NCI-H2107 treated with DMSO at 0.1 percent for 48 hours (cell line): ENCODE results near the gene NDUFB7.
"Not testable (repeated sequence)": the region's sequence is repeated elsewhere in the genome, so short reads cannot be mapped to it uniquely, and the experiment has no call there.

Experiments used
- DNase-seq: peaks from one replicate; lab custom pipeline; 2025; ENCODE audit not compliant: unreplicated experiment; lab: John Stamatoyannopoulos, UW

NDUFB7 gene

GRCh38 chr19:14575428-14575980 is 3.6 kb upstream of the NDUFB7 start:
- no peak for DNase-seq

DNA sequence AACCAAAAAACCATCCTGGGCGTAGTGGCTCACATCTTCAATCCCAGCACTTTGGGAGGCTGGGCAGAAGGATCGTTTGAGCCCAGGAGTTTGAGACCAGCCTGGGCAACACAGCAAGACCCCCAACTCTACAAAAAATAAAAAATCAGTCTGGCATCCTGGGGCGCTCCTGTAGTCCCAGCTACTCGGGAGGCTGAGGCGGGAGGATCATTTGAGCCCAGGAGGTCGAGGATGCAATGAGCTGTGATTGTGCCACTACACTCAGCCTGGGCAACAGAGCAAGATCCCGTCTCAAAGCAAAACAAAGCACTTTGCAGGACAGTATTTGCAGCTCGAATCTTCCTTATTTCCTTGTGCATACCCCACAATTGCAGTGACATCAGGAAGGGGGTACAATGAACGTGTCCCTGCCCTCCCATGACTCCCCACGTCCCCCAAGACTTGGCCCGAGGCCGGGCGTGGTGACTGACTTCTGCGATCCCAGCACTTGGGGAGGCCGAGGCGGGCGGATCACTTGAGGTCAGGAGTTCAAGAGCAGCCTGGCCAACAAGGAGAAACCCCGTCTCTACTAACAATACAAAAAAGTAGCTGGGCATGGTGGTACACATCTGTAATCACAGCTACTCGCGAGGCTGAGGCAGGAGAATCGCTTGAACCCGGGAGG is 870 bp downstream of the NDUFB7 start:
- no peak for DNase-seq

DNA sequence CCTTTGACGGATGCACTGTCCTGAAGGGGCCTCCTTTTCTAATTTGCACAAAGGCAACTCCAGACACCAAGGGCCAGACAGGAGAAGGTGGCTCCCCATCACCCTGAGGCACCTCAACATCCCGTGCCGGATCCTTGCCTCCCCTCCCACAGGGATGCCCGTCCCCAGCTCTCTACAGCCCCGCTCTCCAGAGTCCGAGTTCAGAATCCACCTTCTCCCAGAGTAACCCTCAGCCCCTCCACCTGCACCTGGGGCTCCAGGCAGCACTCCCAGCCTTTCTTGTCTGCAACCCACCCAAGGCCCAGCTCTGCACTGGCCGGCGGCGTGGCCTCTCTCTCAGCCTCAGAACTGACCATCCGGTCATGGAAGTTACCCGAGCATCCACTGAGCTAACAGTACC is 4.8 kb downstream of the NDUFB7 start:
- DNase-seq = no peak

DNA sequence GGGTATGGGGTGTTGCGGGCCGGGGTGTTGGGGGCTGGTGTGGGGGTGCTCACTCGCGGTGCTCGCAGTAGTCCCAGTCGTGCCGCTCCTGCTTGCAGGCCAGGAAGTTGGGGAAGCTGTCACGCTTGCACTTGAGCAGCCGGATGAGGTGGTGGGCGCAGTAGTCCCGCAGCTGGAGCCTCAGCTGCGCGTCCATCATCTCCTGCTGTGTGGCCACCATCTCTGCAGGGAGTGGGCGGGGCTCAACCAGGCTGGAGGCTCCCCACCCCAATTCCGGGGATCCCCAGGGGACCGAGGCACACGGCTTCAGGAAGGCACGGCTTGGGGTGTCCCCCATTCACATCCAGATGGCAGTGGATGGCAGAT is 5.2 kb downstream of the NDUFB7 start:
- DNase-seq = no peak

DNA sequence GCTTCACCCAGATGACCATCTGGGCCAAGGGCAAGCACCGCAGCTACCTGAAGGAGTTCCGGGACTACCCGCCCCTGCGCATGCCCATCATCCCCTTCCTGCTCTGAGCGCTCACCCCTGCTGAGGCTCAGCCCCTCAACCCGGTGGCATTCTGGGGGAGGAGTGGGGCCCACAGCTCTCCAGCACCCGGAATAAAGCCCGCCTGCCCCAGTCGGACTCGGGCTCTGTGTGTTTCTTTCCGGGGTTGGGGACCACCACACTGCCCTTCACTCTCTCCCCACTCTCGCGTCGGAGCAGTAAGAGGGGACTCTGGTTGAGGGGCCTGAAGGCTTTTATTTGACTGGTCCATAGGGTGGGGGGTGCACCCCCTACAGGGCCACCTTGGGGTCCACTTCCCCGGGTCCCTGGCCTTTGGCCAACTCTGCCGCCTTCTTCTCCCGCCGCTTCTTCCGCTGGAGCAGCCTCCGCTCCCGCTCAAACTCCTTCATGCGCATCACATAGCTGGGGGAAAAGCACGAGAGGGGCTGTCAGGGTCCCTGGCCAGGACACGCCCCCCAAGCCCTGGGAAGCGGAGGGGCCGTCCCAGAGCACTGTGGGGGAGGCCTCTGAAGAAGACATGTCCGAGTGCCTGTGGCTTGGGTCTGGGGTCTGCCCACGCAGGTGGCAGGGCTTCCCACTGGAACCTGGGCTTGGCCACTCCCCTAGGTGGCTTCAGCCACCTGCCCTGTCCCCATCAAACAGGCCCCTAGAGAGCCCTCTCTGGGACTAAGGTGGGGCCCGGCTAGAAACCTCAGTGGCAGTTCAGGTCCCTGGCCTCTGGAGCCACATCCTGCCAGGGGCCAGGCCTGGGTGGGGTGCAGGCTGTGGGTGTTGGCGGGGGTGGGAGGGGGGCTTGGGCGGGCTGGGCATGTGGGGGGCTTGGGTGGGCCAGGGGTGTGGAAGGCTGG is 5.8 kb downstream of the NDUFB7 start:
- no peak for DNase-seq

DNA sequence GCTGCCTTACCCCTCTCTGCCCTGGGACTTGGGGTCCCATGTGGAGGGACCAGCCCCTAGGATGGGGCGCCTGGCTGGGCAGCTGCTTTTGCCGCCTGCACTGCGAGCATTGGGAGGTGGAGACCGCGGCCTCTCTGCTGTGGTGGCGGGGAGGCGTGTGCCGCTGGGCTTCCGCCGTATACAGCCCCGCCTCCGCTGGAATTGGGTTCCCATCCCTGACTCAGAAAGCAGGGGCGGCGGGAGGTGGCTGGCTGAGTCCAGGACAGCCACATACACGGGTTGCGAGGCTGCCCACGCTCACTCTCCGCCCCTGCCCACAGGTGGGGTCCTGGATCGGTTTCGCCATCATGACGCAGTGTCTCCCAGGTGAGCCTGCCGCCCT is 6.6 kb downstream of the NDUFB7 start:
- DNase-seq = no peak

GRCh38 chr19:14564652-14565297 is 7.1 kb downstream of the NDUFB7 start:
- DNase-seq = not testable (repeated sequence)

DNA sequence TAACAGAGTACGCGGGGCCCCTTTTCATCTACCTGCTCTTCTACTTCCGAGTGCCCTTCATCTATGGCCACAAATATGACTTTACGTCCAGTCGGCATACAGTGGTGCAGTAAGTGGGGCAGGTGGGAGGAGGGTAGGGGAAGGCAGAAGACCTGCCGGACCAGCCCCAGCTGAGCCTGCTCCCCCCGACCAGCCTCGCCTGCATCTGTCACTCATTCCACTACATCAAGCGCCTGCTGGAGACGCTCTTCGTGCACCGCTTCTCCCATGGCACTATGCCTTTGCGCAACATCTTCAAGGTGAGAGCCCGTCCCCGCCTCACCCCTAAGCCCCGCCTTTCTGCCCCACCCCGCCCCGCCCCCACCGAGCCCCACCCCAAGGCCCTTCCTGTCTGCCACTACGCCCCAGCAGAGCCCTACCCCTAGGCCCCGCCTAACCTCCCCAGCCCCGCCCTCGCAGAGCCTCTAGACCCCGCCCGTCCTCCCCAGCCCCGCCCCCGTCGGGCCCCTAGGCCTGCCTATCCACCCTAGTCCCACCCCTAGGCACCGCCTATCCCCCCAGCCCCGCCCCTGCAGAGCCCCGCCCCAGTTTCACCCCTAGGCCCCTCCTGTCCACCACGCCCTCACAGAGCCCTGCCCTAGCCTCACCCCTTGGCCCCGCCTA is 7.7 kb downstream of the NDUFB7 start:
- no peak for DNase-seq

GRCh38 chr19:14563590-14563926 is 8.3 kb downstream of the NDUFB7 start:
- DNase-seq = no peak

DNA sequence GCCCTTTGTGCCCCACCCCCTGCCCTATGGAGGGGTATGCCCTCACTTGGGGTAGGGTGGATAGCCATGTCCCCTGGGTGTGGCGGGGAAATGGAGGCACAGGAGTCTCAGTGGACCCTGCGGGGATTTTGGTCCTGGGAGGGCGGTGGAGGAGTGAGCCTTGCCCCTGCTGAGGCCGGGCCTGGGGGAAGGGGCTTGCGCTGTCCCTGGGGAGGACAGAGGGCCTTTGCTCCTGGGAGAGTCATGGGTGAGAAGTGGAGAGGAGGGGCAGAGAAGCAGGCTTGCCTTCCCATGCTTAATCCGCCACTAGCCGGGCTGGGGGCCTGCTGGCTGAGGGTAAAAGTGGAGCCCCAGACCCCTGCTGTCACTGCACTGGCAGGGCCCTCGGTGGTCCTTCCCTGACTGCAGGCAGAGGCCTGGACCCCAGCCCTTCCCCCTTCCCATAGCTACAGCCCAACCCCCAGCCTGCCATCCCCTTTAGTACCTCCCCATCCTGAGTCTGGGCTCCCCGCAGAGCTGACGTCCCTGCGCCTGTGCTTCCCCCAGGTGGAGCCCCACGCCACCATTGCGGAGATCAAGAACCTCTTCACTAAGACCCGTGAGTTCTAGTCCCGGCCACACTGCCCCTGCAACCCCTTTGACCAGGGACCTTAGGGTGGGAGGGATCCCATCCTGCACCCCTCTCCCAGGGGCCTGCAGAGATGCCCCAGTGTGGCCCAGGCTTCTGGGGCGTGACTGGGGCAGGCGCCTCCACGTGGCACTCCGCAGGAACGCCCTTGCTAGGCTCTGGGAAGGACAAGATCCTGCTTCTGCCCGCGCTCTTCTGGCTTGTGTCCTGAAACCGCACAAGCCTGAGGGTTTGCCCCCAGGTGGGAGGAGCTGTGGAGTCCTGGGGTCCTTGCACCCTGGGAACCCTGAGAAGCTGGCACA is 8.9 kb downstream of the NDUFB7 start:
- no peak for DNase-seq

- DNase-seq = peak; percentile 18
Measured at GRCh38 chr19:14561847-14562351, 10.0 kb downstream of the NDUFB7 start.

GRCh38 chr19:14561249-14561648 is 10.6 kb downstream of the NDUFB7 start:
- no peak for DNase-seq

DNA sequence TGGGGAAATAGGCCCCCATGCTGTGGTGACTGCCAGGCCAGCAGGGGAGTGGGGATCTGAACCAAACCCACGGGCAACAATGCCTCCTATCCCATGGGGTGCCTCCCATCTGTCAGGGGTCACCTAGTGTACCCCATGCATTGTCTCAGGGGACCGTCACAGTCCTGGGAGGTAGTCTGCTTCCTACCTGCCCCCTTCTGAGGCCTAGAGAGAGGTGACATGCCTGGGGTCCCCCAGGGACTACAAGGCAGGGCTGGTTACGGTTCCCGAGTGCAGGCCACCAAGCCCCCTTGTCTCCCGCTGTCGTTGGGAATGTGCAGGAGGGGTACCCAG is 11.1 kb downstream of the NDUFB7 start:
- no peak for DNase-seq

GRCh38 chr19:14559916-14560775 is 11.7 kb downstream of the NDUFB7 start:
- DNase-seq = no peak

DNA sequence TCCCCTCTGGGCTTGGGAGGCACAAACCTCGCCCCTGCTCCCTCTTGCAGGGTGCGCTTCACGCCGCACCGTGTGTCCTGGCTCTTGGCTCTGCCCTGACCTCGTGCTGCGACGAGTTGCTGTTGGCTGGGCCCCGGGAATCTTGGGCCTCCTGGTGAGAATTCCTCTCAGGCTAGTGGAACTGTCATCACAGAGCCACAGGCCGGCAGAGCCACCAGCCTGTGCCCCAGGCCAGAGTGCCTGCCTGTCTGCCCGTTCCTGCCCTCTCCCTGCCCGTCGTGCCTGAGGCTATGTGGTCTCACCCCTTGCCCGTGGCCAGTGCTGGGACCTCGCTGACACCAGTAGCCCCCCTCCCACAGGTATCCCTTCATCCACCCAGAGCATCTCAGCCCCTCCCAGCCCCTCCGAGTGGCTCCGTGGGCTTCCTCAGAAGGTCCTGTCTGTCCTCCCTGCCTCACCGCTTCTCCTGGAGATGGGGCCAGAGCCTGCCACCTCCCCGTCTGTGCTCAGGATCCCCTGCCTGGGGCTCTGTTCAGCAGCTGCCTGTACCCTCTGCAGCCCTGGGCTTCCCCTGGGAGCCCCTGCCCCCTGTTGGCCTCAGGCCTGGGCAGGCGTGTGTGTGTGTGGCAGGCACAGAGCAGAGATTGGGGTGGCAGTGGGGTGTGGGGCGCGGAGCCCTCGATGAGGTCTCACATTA is 13.3 kb downstream of the NDUFB7 start:
- DNase-seq = no peak

DNA sequence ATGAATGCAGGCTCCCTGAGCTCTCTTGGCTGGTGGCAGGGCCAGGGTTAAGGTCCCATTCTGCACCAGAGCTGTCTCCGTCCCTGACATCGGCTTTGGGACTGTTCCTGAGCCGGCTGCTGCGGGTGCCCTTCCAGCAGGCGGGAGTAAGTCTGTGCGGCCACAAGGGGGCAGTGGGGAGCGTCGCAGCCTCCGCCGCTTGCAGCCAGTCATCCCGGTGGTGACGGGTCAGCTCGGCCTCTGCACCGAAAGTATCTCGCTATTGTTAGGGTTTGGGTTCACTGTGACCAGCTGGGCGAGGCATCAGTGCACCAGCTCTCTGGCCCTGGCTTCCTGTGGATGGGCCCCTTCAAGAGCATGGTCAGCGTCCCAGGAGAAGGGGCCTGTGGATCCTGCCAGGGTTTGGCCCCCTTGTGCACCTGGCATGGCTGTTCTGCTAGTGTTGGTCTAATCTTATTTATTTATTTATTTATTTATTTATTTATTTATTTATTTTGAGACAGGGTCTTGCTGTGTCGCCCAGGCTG is 15.1 kb downstream of the NDUFB7 start:
- peak; percentile 4 for DNase-seq

DNA sequence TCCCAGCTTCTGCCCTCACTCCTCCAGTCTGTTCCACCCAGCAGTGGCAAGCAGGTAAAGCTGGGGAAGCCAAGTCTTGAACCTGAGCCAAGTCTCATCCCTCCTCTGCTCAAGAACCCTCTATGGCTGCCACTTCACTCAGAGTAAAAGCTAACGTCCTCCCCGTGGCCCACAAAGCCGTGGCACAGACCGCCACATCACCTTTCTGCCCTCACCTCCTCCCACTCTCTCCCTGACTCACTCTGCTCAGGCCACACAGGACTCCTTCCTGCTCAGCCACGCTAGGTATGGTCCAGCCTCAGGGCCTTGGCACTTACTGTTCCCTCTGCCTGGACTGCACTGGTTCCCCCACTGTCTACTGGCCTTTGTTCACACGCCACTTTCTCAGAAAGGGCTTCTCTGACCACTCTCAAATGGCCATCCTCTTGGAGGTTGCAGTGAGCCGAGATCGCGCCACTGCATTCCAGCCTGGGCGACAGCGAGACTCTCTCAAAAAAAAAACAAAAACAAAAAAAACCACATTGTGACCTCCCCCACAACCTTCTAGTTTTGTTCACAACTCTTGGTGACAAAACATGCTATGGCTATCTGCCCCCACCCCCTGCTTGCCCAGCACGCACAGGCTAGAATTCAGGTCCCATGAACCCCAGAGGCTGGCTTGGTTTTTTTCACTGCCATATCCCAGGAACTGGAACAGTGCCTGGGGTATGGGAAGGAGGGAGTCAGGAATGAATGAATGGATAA is 15.8 kb downstream of the NDUFB7 start:
- DNase-seq = no peak

- peak; percentile 35 for DNase-seq
Measured at GRCh38 chr19:14554382-14554812, 17.5 kb downstream of the NDUFB7 start.
